AG09319 (cell line): Measurements from ENCODE around the gene FOXP4.

Experiments used
- DNase-seq: peaks from one replicate; pipeline ENCODE4 v3.0.0-alpha.2; 2010; ENCODE audit warnings: low read depth; ENCODE audit errors: extremely low read depth
- TF ChIP-seq, protein P1 (sequence below): IDR thresholded peaks from 2 replicates; pipeline ENCODE4 v1.5.1; 2011; ENCODE audit warnings: low read depth, mild to moderate bottlenecking, inconsistent platforms, low read length, moderate library complexity

Gene FOXP4

GRCh38 chr6:41624621-41625380, 78.6 kb downstream of the FOXP4 start:
- TF ChIP-seq, protein P1, sequence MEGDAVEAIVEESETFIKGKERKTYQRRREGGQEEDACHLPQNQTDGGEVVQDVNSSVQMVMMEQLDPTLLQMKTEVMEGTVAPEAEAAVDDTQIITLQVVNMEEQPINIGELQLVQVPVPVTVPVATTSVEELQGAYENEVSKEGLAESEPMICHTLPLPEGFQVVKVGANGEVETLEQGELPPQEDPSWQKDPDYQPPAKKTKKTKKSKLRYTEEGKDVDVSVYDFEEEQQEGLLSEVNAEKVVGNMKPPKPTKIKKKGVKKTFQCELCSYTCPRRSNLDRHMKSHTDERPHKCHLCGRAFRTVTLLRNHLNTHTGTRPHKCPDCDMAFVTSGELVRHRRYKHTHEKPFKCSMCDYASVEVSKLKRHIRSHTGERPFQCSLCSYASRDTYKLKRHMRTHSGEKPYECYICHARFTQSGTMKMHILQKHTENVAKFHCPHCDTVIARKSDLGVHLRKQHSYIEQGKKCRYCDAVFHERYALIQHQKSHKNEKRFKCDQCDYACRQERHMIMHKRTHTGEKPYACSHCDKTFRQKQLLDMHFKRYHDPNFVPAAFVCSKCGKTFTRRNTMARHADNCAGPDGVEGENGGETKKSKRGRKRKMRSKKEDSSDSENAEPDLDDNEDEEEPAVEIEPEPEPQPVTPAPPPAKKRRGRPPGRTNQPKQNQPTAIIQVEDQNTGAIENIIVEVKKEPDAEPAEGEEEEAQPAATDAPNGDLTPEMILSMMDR: no peak
- no peak for DNase-seq

- DNase-seq: no peak
- TF ChIP-seq, protein P1: no peak
These were observed 79.3 kb downstream of the FOXP4 start for GRCh38 chr6:41625442-41625841.

GRCh38 chr6:41626022-41626421, 79.8 kb downstream of the FOXP4 start:
- DNase-seq: no peak
- TF ChIP-seq, protein P1: no peak

DNA sequence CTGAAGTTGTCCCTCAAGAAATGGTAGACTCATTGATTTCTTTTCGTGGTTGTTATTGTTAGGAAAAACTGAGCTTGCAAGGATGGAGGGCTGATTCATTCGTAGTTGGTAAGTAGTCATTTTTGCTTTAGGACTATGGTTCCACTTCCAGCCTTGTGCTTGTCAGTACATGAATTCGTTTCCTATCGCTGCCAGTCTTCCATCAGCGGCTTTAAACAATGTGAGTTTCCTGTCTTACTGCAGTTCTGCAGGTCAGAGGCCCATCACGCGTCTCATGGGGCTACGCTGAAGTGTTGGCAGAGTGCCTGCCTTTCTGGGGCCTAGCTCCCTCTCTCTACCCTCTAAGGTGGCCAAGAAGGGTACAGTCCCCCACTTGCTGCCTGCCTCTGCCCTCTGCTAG, 80.7 kb downstream of the FOXP4 start:
- no peak for DNase-seq
- TF ChIP-seq, protein P1: no peak

DNA sequence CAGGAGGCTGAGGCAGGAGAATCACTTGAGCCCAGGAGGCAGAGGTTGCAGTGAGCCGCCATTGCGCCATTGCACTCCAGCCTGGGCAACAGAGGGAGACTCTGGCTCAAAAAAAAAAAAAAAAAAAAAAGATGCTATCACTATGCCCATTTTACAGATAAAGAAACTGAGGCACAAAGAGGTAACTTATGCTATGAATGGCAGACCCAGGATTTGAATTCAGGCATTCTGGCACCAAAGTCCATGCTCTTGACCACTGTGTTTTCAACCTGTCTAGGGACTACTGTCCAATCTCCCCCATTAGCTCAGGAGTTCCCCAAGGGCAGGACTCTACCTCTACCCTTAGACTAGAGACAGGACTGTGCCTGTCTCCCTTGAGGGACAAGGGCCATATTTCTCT, 82.9 kb downstream of the FOXP4 start:
- DNase-seq: no peak
- TF ChIP-seq, protein P1: no peak

- TF ChIP-seq, protein P1: no peak
- no peak for DNase-seq
These were observed 83.9 kb downstream of the FOXP4 start for GRCh38 chr6:41630069-41630468.

- TF ChIP-seq, protein P1: no peak
- DNase-seq: no peak
These were observed 84.8 kb downstream of the FOXP4 start for GRCh38 chr6:41630946-41631345.
